ENCODE data around the gene GPR26. TPM values are rescaled to one million over a fixed set of nuclear protein-coding genes. Genes with fewer than 3 reads are reported as not detected.

The GPR26 gene
- total and polyA plus RNA-seq, 2 donors: 0.02 to 0.09 TPM

DNA sequence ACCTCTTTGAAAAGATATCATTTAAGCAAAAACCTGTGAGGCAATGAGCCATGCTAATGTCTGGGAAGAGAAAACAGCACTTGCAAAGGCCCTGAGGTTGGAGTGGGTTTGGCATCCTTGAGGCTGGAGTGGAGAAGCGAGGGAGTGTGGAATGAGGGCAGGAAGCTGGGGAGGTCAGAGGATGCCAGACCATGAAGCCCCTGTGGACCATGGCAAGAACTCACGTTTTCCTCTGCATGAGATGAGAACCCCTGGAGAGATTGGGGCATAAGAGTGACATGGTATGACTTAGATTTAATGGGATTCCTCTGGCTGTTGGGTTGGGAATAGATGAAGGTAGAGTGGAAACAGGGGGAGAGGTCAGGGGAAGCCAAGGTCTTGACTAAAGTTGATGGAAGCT lies 49.4 kb downstream of the GPR26 start:
- H3K9me3 ChIP-seq (ENCODE audit: control insufficient read depth in 2 of 2, insufficient read depth in 1 of 2, low read length in 1 of 2): no peaks in the 10 kb centered on the region
- H3K4me3 ChIP-seq (ENCODE audit: low read length in 2 of 2): no peak overlapping the region
- H3K4me1 ChIP-seq (ENCODE audit: control insufficient read depth in 2 of 2, insufficient read depth in 2 of 2, low read length in 2 of 2): no peaks in the 10 kb centered on the region
- H3K27me3 ChIP-seq (ENCODE audit: control insufficient read depth in 2 of 2, insufficient read depth in 1 of 2, low read length in 1 of 2): no peaks in the 10 kb centered on the region
- WGBS: 92% methylated on average over 2 of the region's 2 CpGs
- no peaks in the 10 kb centered on the region for H3K36me3 ChIP-seq (ENCODE audit: control insufficient read depth in 2 of 2, insufficient read depth in 2 of 2, low read length in 1 of 2)
- H3K27ac ChIP-seq (ENCODE audit: low read depth in 1 of 2, low read length in 1 of 2): no peak overlapping the region
- DNase-seq (ENCODE audit: low read depth in 6 of 9, low spot score in 9 of 9): no peak

DNA sequence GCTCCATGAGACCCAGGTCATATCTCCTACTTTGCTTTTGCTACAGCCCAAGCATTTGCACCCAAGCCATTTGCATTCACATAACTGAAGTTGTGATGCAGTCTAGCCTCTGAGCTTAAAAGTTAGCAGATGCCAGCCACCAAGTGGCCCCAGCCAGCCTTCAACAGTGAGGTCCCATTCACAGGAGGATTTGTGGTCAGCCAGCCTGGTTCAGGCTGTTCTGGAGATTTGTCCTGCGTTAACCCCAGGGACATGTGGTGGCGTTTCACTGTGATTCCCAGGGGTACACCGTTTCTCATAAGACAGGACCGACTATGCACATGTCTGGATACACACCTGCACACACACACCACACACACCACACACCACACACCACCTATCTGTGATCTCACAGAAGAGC lies 51.2 kb downstream of the GPR26 start:
- no peaks in the 10 kb centered on the region for H3K4me1 ChIP-seq (ENCODE audit: control insufficient read depth in 2 of 2, insufficient read depth in 2 of 2, low read length in 2 of 2)
- no peaks in the 10 kb centered on the region for H3K27me3 ChIP-seq (ENCODE audit: control insufficient read depth in 2 of 2, insufficient read depth in 1 of 2, low read length in 1 of 2)
- 95% methylated on average over 4 of the region's 4 CpGs for WGBS
- H3K9me3 ChIP-seq (ENCODE audit: control insufficient read depth in 2 of 2, insufficient read depth in 1 of 2, low read length in 1 of 2): no peaks in the 10 kb centered on the region
- H3K36me3 ChIP-seq (ENCODE audit: control insufficient read depth in 2 of 2, insufficient read depth in 2 of 2, low read length in 1 of 2): no peaks in the 10 kb centered on the region
- H3K4me3 ChIP-seq (ENCODE audit: low read length in 2 of 2): no peak overlapping the region
- no peak for DNase-seq (ENCODE audit: low read depth in 6 of 9, low spot score in 9 of 9)
- no peak overlapping the region for H3K27ac ChIP-seq (ENCODE audit: low read depth in 1 of 2, low read length in 1 of 2)

DNA sequence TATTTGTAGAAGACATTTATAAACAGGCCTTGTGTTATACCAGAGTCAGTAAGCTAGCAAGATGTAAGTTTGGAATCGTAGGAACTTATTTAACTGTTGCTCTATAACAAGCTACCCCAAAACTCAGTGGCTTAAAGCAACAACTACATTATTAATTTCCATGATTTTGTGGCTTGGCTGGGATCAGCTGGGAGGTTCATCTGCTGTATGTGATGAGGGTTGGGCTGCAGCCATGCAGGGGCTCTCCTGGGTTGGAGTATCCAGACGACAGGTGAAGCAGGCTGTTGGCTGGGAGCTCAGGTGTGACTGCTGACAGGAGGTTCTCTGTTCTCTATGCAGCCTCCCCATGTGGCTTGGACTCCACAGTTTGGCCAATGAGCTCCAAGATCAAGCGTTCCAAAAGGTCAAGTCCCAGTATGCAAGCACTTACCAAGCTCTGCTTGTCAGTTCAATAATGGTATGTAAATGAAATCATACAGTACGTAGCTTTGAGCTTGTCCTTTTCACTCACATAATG lies 52.4 kb downstream of the GPR26 start:
- no peaks in the 10 kb centered on the region for H3K9me3 ChIP-seq (ENCODE audit: control insufficient read depth in 2 of 2, insufficient read depth in 1 of 2, low read length in 1 of 2)
- DNase-seq (ENCODE audit: low read depth in 6 of 9, low spot score in 9 of 9): no peak
- WGBS: 86% methylated on average over 4 of the region's 4 CpGs

DNA sequence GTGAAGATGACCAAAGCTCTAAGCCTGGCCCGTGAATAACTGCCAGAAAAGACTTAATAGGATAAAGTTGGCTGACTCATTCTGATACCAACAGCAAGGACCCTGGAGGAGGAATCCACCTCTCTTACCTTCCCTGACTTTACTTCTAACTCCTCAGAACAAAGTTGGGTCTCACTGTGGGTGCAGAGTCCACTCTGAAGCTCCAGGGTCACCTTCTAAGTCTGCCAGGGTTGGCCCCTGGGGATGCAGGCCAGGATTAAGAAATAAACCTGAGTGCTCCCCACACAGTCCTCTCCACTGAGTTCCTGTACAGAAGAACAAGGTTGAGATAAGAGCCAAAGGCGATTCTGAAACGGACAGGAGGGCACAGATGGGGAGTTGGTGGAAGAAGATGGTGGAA lies 54.4 kb downstream of the GPR26 start:
- 93% methylated on average over 3 of the region's 3 CpGs for WGBS

More for the DNA sequence above, 52.4 kb downstream of the GPR26 start:
- Histone ChIP-seq H3K4me3 (ENCODE audit: low read length in 2 of 2) (no peak overlapping the region), H3K4me1 (ENCODE audit: control insufficient read depth in 2 of 2, insufficient read depth in 2 of 2, low read length in 2 of 2) (no peaks in the 10 kb centered on the region), H3K36me3 (ENCODE audit: control insufficient read depth in 2 of 2, insufficient read depth in 2 of 2, low read length in 1 of 2) (no peaks in the 10 kb centered on the region), H3K27ac (ENCODE audit: low read depth in 1 of 2, low read length in 1 of 2) (no peak overlapping the region), H3K27me3 (ENCODE audit: control insufficient read depth in 2 of 2, insufficient read depth in 1 of 2, low read length in 1 of 2) (no peaks in the 10 kb centered on the region)

DNA sequence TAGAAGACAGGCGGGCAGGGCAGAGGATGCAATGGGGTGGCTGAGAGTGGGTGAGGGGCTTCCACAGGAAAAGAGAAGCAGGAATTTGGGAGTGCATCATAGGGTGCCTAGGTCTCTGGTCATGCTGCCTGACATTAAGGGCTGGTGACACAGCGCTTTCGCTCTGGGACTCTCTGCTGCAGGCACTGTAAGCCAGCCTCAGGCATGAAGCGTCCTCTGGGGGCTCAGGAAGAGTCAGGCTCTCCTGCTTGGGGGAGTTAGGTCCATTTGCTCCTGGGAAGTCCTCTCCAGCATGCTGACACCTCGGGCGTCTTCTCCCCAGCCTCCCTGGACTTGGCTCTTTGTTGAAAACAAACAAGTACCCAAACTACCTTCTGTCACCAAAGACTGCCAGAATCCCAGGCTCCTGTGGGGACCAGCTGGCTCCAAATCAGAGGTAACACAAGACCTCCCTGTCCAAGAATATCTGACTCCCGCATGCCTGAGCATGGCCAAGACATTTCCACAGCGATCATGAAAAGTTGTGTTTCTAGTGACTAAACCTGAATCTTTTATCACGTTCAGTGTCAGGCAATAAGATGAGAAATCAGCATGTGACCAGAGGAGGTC lies 55.4 kb downstream of the GPR26 start:
- Histone ChIP-seq H3K9me3 (ENCODE audit: control insufficient read depth in 2 of 2, insufficient read depth in 1 of 2, low read length in 1 of 2) (no peaks in the 10 kb centered on the region), H3K27ac (ENCODE audit: low read depth in 1 of 2, low read length in 1 of 2) (no peak overlapping the region), H3K27me3 (ENCODE audit: control insufficient read depth in 2 of 2, insufficient read depth in 1 of 2, low read length in 1 of 2) (no peaks in the 10 kb centered on the region), H3K4me3 (ENCODE audit: low read length in 2 of 2) (no peak overlapping the region), H3K36me3 (ENCODE audit: control insufficient read depth in 2 of 2, insufficient read depth in 2 of 2, low read length in 1 of 2) (no peaks in the 10 kb centered on the region), H3K4me1 (ENCODE audit: control insufficient read depth in 2 of 2, insufficient read depth in 2 of 2, low read length in 2 of 2) (no peaks in the 10 kb centered on the region)
- WGBS: 82% methylated on average over 9 of the region's 9 CpGs
- no peak for DNase-seq (ENCODE audit: low read depth in 6 of 9, low spot score in 9 of 9)

More for the DNA sequence above, 54.4 kb downstream of the GPR26 start:
- Histone ChIP-seq H3K36me3 (ENCODE audit: control insufficient read depth in 2 of 2, insufficient read depth in 2 of 2, low read length in 1 of 2) (no peaks in the 10 kb centered on the region), H3K4me3 (ENCODE audit: low read length in 2 of 2) (no peak overlapping the region), H3K9me3 (ENCODE audit: control insufficient read depth in 2 of 2, insufficient read depth in 1 of 2, low read length in 1 of 2) (no peaks in the 10 kb centered on the region), H3K4me1 (ENCODE audit: control insufficient read depth in 2 of 2, insufficient read depth in 2 of 2, low read length in 2 of 2) (no peaks in the 10 kb centered on the region), H3K27ac (ENCODE audit: low read depth in 1 of 2, low read length in 1 of 2) (no peak overlapping the region), H3K27me3 (ENCODE audit: control insufficient read depth in 2 of 2, insufficient read depth in 1 of 2, low read length in 1 of 2) (no peaks in the 10 kb centered on the region)
- no peak for DNase-seq (ENCODE audit: low read depth in 6 of 9, low spot score in 9 of 9)

DNA sequence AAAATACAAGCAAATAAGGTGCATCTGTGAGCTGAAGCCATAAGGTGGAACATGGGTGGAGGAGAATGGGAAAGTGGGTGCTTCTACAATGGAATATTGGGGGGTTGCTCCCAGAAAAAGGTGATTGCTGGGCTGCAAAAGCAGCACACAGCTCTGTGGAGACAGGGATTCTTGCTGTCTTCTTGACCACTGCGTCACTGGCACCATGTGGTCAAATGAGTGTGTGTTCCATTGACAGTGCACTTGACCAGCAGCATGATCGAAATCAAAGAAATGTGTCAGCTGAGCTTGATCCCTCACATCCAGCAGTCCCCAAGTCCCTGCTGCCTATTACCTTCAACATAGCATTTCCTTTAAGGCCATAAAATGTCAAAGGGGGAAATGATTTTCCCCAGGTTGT lies 56.2 kb downstream of the GPR26 start:
- Histone ChIP-seq H3K27me3 (ENCODE audit: control insufficient read depth in 2 of 2, insufficient read depth in 1 of 2, low read length in 1 of 2) (no peaks in the 10 kb centered on the region), H3K27ac (ENCODE audit: low read depth in 1 of 2, low read length in 1 of 2) (no peak overlapping the region), H3K9me3 (ENCODE audit: control insufficient read depth in 2 of 2, insufficient read depth in 1 of 2, low read length in 1 of 2) (no peaks in the 10 kb centered on the region), H3K4me1 (ENCODE audit: control insufficient read depth in 2 of 2, insufficient read depth in 2 of 2, low read length in 2 of 2) (no peaks in the 10 kb centered on the region), H3K36me3 (ENCODE audit: control insufficient read depth in 2 of 2, insufficient read depth in 2 of 2, low read length in 1 of 2) (no peaks in the 10 kb centered on the region), H3K4me3 (ENCODE audit: low read length in 2 of 2) (no peak overlapping the region)
- DNase-seq (ENCODE audit: low read depth in 6 of 9, low spot score in 9 of 9): no peak
- WGBS: 93% methylated on average over 2 of the region's 2 CpGs

DNA sequence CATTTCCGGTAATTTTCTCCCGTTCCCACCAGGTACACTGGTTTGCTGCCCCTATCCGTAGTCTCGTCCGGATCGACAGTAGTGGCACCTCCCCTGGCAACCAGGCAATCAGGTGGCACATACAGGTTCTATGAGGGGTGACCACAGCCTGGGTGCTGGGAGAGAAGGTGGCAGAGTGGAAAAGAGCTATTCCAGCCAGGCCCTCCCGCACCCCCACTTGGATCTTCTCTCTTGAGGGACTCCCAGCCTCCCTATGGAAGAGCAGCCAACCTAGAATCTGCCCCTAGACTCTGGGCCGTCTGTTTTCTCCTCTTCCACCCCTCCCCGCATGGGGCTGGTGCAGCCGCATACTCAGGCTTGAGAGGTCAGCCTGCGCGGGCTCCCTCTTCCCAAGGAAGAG lies 58.6 kb downstream of the GPR26 start:
- no peak for DNase-seq (ENCODE audit: low read depth in 6 of 9, low spot score in 9 of 9)
- WGBS: 96% methylated on average over 12 of the region's 12 CpGs
- no peaks in the 10 kb centered on the region for H3K4me1 ChIP-seq (ENCODE audit: control insufficient read depth in 2 of 2, insufficient read depth in 2 of 2, low read length in 2 of 2)
- no peaks in the 10 kb centered on the region for H3K27me3 ChIP-seq (ENCODE audit: control insufficient read depth in 2 of 2, insufficient read depth in 1 of 2, low read length in 1 of 2)
- H3K36me3 ChIP-seq (ENCODE audit: control insufficient read depth in 2 of 2, insufficient read depth in 2 of 2, low read length in 1 of 2): no peaks in the 10 kb centered on the region
- no peak overlapping the region for H3K4me3 ChIP-seq (ENCODE audit: low read length in 2 of 2)
- H3K27ac ChIP-seq (ENCODE audit: low read depth in 1 of 2, low read length in 1 of 2): no peak overlapping the region
- peaks cover 0 to 5% of the 10 kb centered on the region in 2 donors for H3K9me3 ChIP-seq (ENCODE audit: control insufficient read depth in 2 of 2, insufficient read depth in 1 of 2, low read length in 1 of 2)

DNA sequence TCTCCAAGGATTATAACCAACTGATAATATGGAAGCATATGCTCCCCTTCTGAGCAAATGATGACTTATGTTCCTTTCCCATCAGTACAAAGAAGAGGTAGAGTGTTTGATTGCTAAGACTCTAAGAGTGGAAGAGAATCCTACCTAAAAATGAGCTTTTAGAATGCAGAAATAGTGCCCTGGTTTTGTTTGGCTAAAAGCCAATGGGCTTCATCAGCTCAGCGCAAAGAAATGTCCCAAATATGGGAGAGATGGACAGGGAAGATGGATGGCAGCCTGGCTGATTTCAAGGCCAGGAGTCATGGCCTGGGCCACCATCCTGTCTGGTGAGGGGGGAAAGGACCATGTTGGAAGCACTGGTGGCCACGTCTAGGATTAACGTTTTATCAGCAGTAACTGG lies 60.2 kb downstream of the GPR26 start:
- H3K9me3 ChIP-seq (ENCODE audit: control insufficient read depth in 2 of 2, insufficient read depth in 1 of 2, low read length in 1 of 2): peaks cover 0 to 5% of the 10 kb centered on the region in 2 donors
- no peaks in the 10 kb centered on the region for H3K27me3 ChIP-seq (ENCODE audit: control insufficient read depth in 2 of 2, insufficient read depth in 1 of 2, low read length in 1 of 2)
- H3K27ac ChIP-seq (ENCODE audit: low read depth in 1 of 2, low read length in 1 of 2): no peak overlapping the region
- DNase-seq (ENCODE audit: low read depth in 6 of 9, low spot score in 9 of 9): no peak
- H3K4me1 ChIP-seq (ENCODE audit: control insufficient read depth in 2 of 2, insufficient read depth in 2 of 2, low read length in 2 of 2): no peaks in the 10 kb centered on the region
- WGBS: 61% methylated on average over 3 of the region's 3 CpGs
- H3K36me3 ChIP-seq (ENCODE audit: control insufficient read depth in 2 of 2, insufficient read depth in 2 of 2, low read length in 1 of 2): no peaks in the 10 kb centered on the region
- H3K4me3 ChIP-seq (ENCODE audit: low read length in 2 of 2): no peak overlapping the region

DNA sequence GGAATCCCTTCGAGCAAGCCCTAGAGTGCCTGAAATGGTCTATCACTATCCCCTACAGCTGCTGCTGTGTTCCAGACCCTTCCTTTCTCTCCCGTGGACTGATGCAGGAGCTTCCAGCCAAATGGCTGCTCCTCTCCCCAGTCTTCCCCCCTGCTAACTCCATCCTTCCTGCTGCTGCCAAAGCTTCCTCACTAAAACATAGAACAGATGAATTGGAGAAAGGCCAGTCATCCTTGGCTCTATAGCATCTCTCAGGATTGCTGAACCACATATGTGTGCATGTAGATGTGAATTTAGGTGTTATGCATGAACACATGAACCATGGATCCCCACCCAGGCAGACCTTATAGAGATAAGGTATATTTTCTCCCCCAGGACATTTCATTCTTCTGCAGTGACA lies 60.7 kb downstream of the GPR26 start:
- Histone ChIP-seq H3K4me1 (ENCODE audit: control insufficient read depth in 2 of 2, insufficient read depth in 2 of 2, low read length in 2 of 2) (no peaks in the 10 kb centered on the region), H3K27ac (ENCODE audit: low read depth in 1 of 2, low read length in 1 of 2) (no peak overlapping the region), H3K9me3 (ENCODE audit: control insufficient read depth in 2 of 2, insufficient read depth in 1 of 2, low read length in 1 of 2) (peaks cover 0 to 5% of the 10 kb centered on the region in 2 donors), H3K27me3 (ENCODE audit: control insufficient read depth in 2 of 2, insufficient read depth in 1 of 2, low read length in 1 of 2) (no peaks in the 10 kb centered on the region), H3K36me3 (ENCODE audit: control insufficient read depth in 2 of 2, insufficient read depth in 2 of 2, low read length in 1 of 2) (no peaks in the 10 kb centered on the region), H3K4me3 (ENCODE audit: low read length in 2 of 2) (no peak overlapping the region)
- WGBS: 84% methylated on average over 2 of the region's 2 CpGs
- DNase-seq (ENCODE audit: low read depth in 6 of 9, low spot score in 9 of 9): no peak
